B cell (primary cell): ENCODE results near the gene ARRDC5. TPM values are rescaled to one million over a fixed set of nuclear protein-coding genes. Genes with fewer than 3 reads are reported as not detected.

ENCODE experiments used
- ATAC-seq: fragments of 200-7000 bp; cut with Tn5 transposase; one replicate; pipeline ENCODE4 v1.10.0; 2021; ENCODE audit warnings: low read depth, mild to moderate bottlenecking, moderate number of reproducible peaks, moderate library complexity
- CTCF ChIA-PET: fragments of 350-600 bp; sonication (Branson Sonifier 250); formaldehyde crosslinking; loops from one replicate; lab custom pipeline; 2021; ENCODE audit warnings: antibody characterized with exemption, inconsistent platforms; lab: Charles Lee
- POLR2A ChIA-PET: fragments of 350-600 bp; sonication (Branson Sonifier 250); formaldehyde crosslinking; loops from one replicate; lab custom pipeline; 2021; ENCODE audit warnings: antibody characterized with exemption; lab: Charles Lee
- DNase-seq: peaks from one replicate; pipeline ENCODE4 v3.0.0; 2013
- H2AFZ ChIP-seq: 2 replicates; pipeline ENCODE4 v1.6.1; 2012; ENCODE audit warnings: mild to moderate bottlenecking, low read depth, low read length; ENCODE audit not compliant: insufficient read depth, poor library complexity, severe bottlenecking
- H3K27ac ChIP-seq, 2 donors: 1 replicate in 1 of 2; 2 replicates in 1 of 2; pipeline ENCODE4 v1.5.1; 2012 to 2013; ENCODE audit warnings: low read length in 2 of 2, mild to moderate bottlenecking in 2 of 2, moderate library complexity in 1 of 2
- H3K27me3 ChIP-seq, 4 experiments: fragments of 200-600 bp in 1 of 4; sonication (generic) in 1 of 4; replicated peaks in 1 of 4; 1 replicate in 2 of 4; 2 replicates in 2 of 4; pipeline versions ENCODE4 v1.6.1 to v1.7.0; 2013 to 2016; ENCODE audit warnings: low read length in 3 of 4, mild to moderate bottlenecking in 2 of 4, mixed read lengths in 1 of 4, moderate library complexity in 1 of 4; ENCODE audit not compliant: insufficient read depth in 4 of 4, control insufficient read depth in 3 of 4; ENCODE audit errors: control extremely low read depth in 1 of 4
- H3K36me3 ChIP-seq, 2 experiments: replicated peaks in 1 of 2; 1 replicate in 1 of 2; 2 replicates in 1 of 2; pipeline versions ENCODE4 v1.6.1 to v1.7.1; 2013; ENCODE audit warnings: low read length in 1 of 2; ENCODE audit not compliant: insufficient read depth in 2 of 2, control insufficient read depth in 1 of 2; ENCODE audit errors: control extremely low read depth in 1 of 2, extremely low read depth in 1 of 2
- H3K4me1 ChIP-seq, 2 donors: fragments of 200-600 bp in 1 of 2; sonication (generic) in 1 of 2; 1 replicate in 1 of 2; 2 replicates in 1 of 2; pipeline versions ENCODE4 v1.5.1 to v1.6.1; 2013 to 2017; ENCODE audit warnings: low read length in 2 of 2; ENCODE audit not compliant: control insufficient read depth in 2 of 2, insufficient read depth in 2 of 2
- H3K4me2 ChIP-seq: replicated peaks from 2 replicates; pipeline ENCODE3; 2012; ENCODE audit warnings: mild to moderate bottlenecking, low read depth, low read length; ENCODE audit not compliant: poor library complexity, severe bottlenecking
- H3K4me3 ChIP-seq, 5 experiments: fragments of 200-600 bp in 1 of 5; sonication (generic) in 1 of 5; 1 replicate in 3 of 5; 2 replicates in 2 of 5; pipeline versions ENCODE4 v1.5.1 to v1.7.0; 2011 to 2016; ENCODE audit warnings: low read length in 4 of 5, mild to moderate bottlenecking in 4 of 5, low read depth in 2 of 5, control low read depth in 1 of 5, moderate library complexity in 1 of 5; ENCODE audit not compliant: insufficient read depth in 1 of 5; ENCODE audit errors: control extremely low read depth in 1 of 5, extremely low read depth in 1 of 5
- H3K79me2 ChIP-seq: fragments of 200-600 bp; sonication (generic); one replicate; pipeline ENCODE4 v1.6.0; 2016; ENCODE audit warnings: low read length; ENCODE audit not compliant: control insufficient read depth, insufficient read depth
- H3K9ac ChIP-seq: fragments of 200-600 bp; sonication (generic); 2 replicates; pipeline ENCODE4 v1.6.1; 2017; ENCODE audit warnings: mild to moderate bottlenecking, low read length, moderate library complexity
- H3K9me3 ChIP-seq, 3 donors: one replicate each; pipeline versions ENCODE4 v1.6.1 to v1.7.1; 2013; ENCODE audit warnings: low read length in 2 of 3; ENCODE audit not compliant: control insufficient read depth in 2 of 3, insufficient read depth in 1 of 3; ENCODE audit errors: control extremely low read depth in 1 of 3
- H4K20me1 ChIP-seq: 2 replicates; pipeline ENCODE4 v1.6.0; 2012; ENCODE audit warnings: mild to moderate bottlenecking, low read length; ENCODE audit not compliant: insufficient read depth, control insufficient read depth, poor library complexity, severe bottlenecking
- H3K27ac Mint-ChIP-seq: one replicate; pipeline ENCODE4 v1.8.0; 2021; ENCODE audit warnings: mixed read lengths
- H3K27me3 Mint-ChIP-seq: one replicate; pipeline ENCODE4 v1.8.0; 2021; ENCODE audit warnings: mixed read lengths
- H3K4me1 Mint-ChIP-seq: one replicate; pipeline ENCODE4 v1.8.0; 2021; ENCODE audit warnings: mixed read lengths
- H3K4me3 Mint-ChIP-seq: one replicate; pipeline ENCODE4 v1.8.0; 2021; ENCODE audit warnings: mixed read lengths
- H3K9me3 Mint-ChIP-seq: one replicate; pipeline ENCODE4 v1.8.0; 2022; ENCODE audit warnings: mixed read lengths; ENCODE audit not compliant: insufficient read depth
- EZH2 ChIP-seq: IDR thresholded peaks from 2 replicates; pipeline ENCODE4 v1.6.1; 2012; ENCODE audit warnings: borderline replicate concordance, low read depth, mild to moderate bottlenecking, moderate library complexity, low read length; ENCODE audit not compliant: insufficient read depth, poor library complexity, severe bottlenecking
- WGBS: methylation state at CpG from one replicate; pipeline ENCODE4 v1.1.5; 2013; ENCODE audit warnings: missing lambda C conversion rate; ENCODE audit not compliant: insufficient coverage; 5-methylcytosine and 5-hydroxymethylcytosine counted together
- intact Hi-C: fragments of 100-400 bp; cut with micrococcal nuclease; formaldehyde crosslinking; loops from one replicate; pipeline ENCODE4 v1.10.0; 2022
- polyA plus RNA-seq: library from polyadenylated mRNA; depleted of rRNA; stranded (reverse); fragments of >200 nt; gene quantifications from 2 replicates; pipeline ENCODE4 v1.2.3, GENCODE V29; 2012
- total RNA-seq, 2 donors: library from RNA; stranded (reverse); fragments of 120-200 nt in 1 of 2; gene quantifications; 1 replicate in 1 of 2; 2 replicates in 1 of 2; pipeline versions ENCODE4 v1.2.3 to v1.2.4, GENCODE V29; 2013 to 2022
- TF ChIP-seq, protein P1 (sequence below): fragments of 200-600 bp; IDR thresholded peaks from one replicate; pipeline ENCODE4 v1.8.0; 2022; ENCODE audit warnings: antibody characterized with exemption, mild to moderate bottlenecking

The ARRDC5 gene
- total and polyA plus RNA-seq, 2 donors (not counting 1 experiment from before 2014, with no cell fraction given): 10.2 to 13.2 TPM

DNA sequence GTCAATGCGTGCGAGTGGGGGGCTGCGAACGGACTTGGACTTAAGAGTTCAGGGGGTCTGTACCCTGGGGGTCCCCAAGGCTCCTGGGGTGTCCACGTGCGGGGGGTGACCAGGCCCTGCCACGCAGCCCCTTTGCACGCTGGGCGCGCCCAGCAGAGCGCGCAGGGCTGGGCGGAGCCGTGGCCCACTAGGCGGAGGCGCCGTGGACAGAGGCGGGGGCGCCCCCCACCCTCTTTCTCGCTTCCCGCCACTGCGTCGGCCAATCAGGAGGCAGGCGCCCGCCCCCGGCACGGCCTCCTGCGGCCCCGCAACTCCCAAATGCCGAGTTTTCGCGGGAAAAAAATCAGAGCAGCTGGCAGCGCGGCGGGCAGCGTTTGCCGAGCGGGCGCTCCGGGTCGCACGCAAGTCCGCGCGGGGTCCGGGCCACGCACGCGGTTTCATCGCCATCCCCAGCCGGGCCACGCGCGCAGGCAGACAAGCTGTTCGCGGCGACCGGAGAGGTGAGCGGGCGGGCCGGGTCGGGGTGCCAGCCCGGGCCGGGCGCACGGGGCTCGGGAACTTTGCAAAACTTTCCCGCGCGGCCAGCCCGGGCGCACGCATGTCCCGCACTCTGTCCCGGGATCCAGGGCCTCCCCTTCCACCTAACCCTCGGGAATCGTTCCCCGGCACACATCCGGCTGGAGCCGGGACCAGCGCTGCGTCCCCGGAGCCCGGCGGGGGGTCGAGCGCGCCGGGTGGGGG lies 6.6 kb upstream of the ARRDC5 start, which contains the start of gene UHRF1:
Gene UHRF1 (plus strand): TSS at position 346 of the 741 bp plus-strand sequence. CDS start 1,385 bp downstream, outside the sequence.
- ATAC-seq: no peak
- 4% methylated on average over 89 of the region's 89 CpGs for WGBS

More for the DNA sequence above, 6.6 kb upstream of the ARRDC5 start, which contains the start of gene UHRF1:
- peaks cover 2 to 8% of the 10 kb centered on the region in 2 experiments for H3K36me3 ChIP-seq
- H3K27ac ChIP-seq: no peak within 1 kb of the TSS
- Mint-ChIP-seq H3K4me3 (peak within 1 kb of the TSS; percentile 93), H3K27me3 (no peaks in the 10 kb centered on the region), H3K4me1 (peaks cover 47% of the 10 kb centered on the region), H3K9me3 (no peaks in the 10 kb centered on the region), H3K27ac (peak within 1 kb of the TSS; percentile 59)
- peaks cover 92% of the 10 kb centered on the region for H3K79me2 ChIP-seq
- peak within 1 kb of the TSS; percentile 99 for H3K4me2 ChIP-seq
- peak within 1 kb of the TSS; percentile 70 for H3K9ac ChIP-seq
- intact Hi-C loops: no loop called here
- ChIA-PET CTCF (interaction anchor here (15.4 kb wide), 1 partner anchor 38 kb away, joined by 219 read pairs; the partner anchor contains the start of gene PLIN3), POLR2A (interaction anchor here (0.6 kb wide), 1 partner anchor 20 kb away, joined by 11 read pairs; no protein-coding TSS in a partner anchor)
- peaks cover 41 to 50% of the 10 kb centered on the region in 2 donors for H3K4me1 ChIP-seq
- no peaks in the 10 kb centered on the region for H3K9me3 ChIP-seq
- H3K27me3 ChIP-seq: peaks cover 0 to 3% (median 0%) of the 10 kb centered on the region in 4 experiments
- peak within 1 kb of the TSS; percentile 72 for H2AFZ ChIP-seq
- TF ChIP-seq, protein P1, sequence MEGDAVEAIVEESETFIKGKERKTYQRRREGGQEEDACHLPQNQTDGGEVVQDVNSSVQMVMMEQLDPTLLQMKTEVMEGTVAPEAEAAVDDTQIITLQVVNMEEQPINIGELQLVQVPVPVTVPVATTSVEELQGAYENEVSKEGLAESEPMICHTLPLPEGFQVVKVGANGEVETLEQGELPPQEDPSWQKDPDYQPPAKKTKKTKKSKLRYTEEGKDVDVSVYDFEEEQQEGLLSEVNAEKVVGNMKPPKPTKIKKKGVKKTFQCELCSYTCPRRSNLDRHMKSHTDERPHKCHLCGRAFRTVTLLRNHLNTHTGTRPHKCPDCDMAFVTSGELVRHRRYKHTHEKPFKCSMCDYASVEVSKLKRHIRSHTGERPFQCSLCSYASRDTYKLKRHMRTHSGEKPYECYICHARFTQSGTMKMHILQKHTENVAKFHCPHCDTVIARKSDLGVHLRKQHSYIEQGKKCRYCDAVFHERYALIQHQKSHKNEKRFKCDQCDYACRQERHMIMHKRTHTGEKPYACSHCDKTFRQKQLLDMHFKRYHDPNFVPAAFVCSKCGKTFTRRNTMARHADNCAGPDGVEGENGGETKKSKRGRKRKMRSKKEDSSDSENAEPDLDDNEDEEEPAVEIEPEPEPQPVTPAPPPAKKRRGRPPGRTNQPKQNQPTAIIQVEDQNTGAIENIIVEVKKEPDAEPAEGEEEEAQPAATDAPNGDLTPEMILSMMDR: no peak
- no peak for TF ChIP-seq EZH2
- no peak for DNase-seq
- peak within 1 kb of the TSS; percentile 40 to 73 (median 62) for H3K4me3 ChIP-seq
- peaks cover 83% of the 10 kb centered on the region for H4K20me1 ChIP-seq
